Measurements from ENCODE around the gene SCARB1. TPM values are rescaled to one million over a fixed set of nuclear protein-coding genes. Genes with fewer than 3 reads are reported as not detected.

Gene SCARB1
- total and polyA plus RNA-seq, 2 of the 13 experiments (the other 11 are each of a cell fraction or from before 2014, with no cell fraction given), result 63.4 to 160 TPM

DNA sequence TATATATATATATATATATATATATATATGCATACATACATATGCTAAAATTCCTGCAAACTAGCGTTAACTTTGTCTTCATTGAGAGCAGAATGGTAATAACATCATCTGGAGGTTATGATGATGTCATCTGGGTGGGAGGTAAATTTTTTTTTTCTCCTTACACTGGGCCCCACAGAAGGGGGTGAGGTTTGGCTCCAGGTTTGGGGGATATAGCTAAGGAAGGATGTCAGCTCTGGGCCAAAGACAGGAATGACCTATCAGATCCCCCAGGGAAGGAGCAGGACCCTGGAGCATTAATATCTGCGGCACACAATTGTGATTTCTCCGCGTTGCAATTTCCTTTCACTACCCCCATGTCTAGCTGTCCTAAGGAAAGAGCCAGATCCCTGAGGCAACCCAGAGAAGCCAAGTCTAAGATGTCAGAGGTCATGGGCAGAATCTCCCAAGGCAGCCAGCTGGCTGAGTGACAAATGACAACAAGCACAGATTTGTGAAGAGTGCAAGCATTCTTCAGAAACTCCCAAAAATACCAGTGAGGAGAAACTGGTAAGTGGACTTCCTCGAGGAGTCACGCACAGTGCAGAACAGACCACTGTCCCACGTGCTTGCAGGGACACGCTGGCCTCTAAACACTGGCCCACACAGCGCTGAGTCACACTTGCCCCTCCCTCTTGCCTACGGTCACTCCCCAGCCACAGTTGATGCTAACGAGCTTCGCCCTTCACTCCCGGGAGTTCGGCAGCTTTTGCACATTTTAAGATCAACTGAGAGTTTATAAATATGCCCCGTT lies 40.8 kb upstream of the SCARB1 start (continued):
- TF ChIP-seq, protein P1, sequence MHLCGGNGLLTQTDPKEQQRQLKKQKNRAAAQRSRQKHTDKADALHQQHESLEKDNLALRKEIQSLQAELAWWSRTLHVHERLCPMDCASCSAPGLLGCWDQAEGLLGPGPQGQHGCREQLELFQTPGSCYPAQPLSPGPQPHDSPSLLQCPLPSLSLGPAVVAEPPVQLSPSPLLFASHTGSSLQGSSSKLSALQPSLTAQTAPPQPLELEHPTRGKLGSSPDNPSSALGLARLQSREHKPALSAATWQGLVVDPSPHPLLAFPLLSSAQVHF (CRISPR knock-in tag; IDR thresholded peaks at IDR 0.05), result no peak
- TF ChIP-seq, protein P2, sequence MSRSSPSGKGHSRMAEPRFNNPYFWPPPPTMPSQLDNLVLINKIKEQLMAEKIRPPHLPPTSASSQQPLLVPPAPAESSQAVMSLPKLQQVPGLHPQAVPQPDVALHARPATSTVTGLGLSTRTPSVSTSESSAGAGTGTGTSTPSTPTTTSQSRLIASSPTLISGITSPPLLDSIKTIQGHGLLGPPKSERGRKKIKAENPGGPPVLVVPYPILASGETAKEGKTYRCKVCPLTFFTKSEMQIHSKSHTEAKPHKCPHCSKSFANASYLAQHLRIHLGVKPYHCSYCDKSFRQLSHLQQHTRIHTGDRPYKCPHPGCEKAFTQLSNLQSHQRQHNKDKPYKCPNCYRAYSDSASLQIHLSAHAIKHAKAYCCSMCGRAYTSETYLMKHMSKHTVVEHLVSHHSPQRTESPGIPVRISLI (CRISPR knock-in tag; IDR thresholded peaks at IDR 0.05; ENCODE audit: borderline replicate concordance), result no peak
- TF ChIP-seq, protein P3, sequence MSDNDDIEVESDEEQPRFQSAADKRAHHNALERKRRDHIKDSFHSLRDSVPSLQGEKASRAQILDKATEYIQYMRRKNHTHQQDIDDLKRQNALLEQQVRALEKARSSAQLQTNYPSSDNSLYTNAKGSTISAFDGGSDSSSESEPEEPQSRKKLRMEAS (IDR thresholded peaks at IDR 0.05), result peak; percentile 99
- TF ChIP-seq, protein P4, sequence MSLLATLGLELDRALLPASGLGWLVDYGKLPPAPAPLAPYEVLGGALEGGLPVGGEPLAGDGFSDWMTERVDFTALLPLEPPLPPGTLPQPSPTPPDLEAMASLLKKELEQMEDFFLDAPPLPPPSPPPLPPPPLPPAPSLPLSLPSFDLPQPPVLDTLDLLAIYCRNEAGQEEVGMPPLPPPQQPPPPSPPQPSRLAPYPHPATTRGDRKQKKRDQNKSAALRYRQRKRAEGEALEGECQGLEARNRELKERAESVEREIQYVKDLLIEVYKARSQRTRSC (CRISPR knock-in tag; IDR thresholded peaks at IDR 0.05; ENCODE audit: low read depth), result no peak
- TF ChIP-seq, protein P5, sequence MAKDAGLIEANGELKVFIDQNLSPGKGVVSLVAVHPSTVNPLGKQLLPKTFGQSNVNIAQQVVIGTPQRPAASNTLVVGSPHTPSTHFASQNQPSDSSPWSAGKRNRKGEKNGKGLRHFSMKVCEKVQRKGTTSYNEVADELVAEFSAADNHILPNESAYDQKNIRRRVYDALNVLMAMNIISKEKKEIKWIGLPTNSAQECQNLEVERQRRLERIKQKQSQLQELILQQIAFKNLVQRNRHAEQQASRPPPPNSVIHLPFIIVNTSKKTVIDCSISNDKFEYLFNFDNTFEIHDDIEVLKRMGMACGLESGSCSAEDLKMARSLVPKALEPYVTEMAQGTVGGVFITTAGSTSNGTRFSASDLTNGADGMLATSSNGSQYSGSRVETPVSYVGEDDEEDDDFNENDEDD (CRISPR knock-in tag; IDR thresholded peaks at IDR 0.05; ENCODE audit: borderline replicate concordance), result peak; percentile 88; the same call in 1 of the 2 replicates
- TF ChIP-seq, protein P6, sequence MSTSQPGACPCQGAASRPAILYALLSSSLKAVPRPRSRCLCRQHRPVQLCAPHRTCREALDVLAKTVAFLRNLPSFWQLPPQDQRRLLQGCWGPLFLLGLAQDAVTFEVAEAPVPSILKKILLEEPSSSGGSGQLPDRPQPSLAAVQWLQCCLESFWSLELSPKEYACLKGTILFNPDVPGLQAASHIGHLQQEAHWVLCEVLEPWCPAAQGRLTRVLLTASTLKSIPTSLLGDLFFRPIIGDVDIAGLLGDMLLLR (CRISPR knock-in tag; IDR thresholded peaks at IDR 0.05), result peak; percentile 86; the same call in 1 of the 2 replicates
- TF ChIP-seq ZNF329 (CRISPR knock-in tag; IDR thresholded peaks at IDR 0.05; ENCODE audit: low read depth) (no peak), TBX3 (IDR thresholded peaks at IDR 0.05; ENCODE audit: borderline replicate concordance) (no peak), ZNF567 (CRISPR knock-in tag; IDR thresholded peaks at IDR 0.05; ENCODE audit: borderline replicate concordance) (no peak), KLF9 (CRISPR knock-in tag; IDR thresholded peaks at IDR 0.05; ENCODE audit: low read depth) (no peak), SNAI1 (CRISPR knock-in tag; IDR thresholded peaks at IDR 0.05; ENCODE audit: borderline replicate concordance) (no peak), SRSF4 (IDR thresholded peaks at IDR 0.05; ENCODE audit: low read depth, low read length, poor library complexity, severe bottlenecking) (no peak)
- TF ChIP-seq, protein P7, sequence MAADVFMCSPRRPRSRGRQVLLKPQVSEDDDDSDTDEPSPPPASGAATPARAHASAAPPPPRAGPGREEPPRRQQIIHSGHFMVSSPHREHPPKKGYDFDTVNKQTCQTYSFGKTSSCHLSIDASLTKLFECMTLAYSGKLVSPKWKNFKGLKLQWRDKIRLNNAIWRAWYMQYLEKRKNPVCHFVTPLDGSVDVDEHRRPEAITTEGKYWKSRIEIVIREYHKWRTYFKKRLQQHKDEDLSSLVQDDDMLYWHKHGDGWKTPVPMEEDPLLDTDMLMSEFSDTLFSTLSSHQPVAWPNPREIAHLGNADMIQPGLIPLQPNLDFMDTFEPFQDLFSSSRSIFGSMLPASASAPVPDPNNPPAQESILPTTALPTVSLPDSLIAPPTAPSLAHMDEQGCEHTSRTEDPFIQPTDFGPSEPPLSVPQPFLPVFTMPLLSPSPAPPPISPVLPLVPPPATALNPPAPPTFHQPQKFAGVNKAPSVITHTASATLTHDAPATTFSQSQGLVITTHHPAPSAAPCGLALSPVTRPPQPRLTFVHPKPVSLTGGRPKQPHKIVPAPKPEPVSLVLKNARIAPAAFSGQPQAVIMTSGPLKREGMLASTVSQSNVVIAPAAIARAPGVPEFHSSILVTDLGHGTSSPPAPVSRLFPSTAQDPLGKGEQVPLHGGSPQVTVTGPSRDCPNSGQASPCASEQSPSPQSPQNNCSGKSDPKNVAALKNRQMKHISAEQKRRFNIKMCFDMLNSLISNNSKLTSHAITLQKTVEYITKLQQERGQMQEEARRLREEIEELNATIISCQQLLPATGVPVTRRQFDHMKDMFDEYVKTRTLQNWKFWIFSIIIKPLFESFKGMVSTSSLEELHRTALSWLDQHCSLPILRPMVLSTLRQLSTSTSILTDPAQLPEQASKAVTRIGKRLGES (CRISPR knock-in tag; IDR thresholded peaks at IDR 0.05; ENCODE audit: borderline replicate concordance), result no peak
- TF ChIP-seq, protein P8, sequence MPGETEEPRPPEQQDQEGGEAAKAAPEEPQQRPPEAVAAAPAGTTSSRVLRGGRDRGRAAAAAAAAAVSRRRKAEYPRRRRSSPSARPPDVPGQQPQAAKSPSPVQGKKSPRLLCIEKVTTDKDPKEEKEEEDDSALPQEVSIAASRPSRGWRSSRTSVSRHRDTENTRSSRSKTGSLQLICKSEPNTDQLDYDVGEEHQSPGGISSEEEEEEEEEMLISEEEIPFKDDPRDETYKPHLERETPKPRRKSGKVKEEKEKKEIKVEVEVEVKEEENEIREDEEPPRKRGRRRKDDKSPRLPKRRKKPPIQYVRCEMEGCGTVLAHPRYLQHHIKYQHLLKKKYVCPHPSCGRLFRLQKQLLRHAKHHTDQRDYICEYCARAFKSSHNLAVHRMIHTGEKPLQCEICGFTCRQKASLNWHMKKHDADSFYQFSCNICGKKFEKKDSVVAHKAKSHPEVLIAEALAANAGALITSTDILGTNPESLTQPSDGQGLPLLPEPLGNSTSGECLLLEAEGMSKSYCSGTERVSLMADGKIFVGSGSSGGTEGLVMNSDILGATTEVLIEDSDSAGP (CRISPR knock-in tag; IDR thresholded peaks at IDR 0.05; ENCODE audit: borderline replicate concordance), result peak; percentile 60
- TF ChIP-seq, protein P9, sequence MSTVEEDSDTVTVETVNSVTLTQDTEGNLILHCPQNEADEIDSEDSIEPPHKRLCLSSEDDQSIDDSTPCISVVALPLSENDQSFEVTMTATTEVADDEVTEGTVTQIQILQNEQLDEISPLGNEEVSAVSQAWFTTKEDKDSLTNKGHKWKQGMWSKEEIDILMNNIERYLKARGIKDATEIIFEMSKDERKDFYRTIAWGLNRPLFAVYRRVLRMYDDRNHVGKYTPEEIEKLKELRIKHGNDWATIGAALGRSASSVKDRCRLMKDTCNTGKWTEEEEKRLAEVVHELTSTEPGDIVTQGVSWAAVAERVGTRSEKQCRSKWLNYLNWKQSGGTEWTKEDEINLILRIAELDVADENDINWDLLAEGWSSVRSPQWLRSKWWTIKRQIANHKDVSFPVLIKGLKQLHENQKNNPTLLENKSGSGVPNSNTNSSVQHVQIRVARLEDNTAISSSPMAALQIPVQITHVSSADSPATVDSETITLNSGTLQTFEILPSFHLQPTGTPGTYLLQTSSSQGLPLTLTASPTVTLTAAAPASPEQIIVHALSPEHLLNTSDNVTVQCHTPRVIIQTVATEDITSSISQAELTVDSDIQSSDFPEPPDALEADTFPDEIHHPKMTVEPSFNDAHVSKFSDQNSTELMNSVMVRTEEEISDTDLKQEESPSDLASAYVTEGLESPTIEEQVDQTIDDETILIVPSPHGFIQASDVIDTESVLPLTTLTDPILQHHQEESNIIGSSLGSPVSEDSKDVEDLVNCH (CRISPR knock-in tag; IDR thresholded peaks at IDR 0.05), result no peak
